Measurements from ENCODE around the gene TSPAN32.
A peak's percentile ranks its signal among the peaks of the same experiment; 100 is the strongest.

TSPAN32 gene

DNA sequence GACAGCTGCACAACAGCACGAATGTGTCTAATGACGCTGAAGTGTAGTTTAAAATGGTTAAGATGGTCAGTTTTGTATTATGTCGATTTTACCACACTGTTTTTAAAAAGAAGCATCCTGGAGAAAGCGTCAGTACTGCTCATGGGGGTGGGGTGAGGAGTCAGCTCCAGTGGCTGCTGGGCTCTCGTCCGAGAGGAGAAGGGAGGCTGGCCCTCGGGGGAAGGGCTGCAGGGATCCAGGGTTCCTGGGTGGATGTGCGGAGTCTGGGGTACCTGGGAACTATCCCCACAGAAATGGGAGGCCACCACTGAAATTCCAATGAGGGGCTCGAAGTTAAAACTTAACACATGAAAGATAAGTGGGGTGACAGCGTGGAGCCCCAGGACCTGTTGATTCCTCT is 12.0 kb upstream of the TSPAN32 start:
- Mint-ChIP-seq H3K36me3 (no peaks in the 10 kb centered on the region), H3K4me3 (no peak overlapping the region), H3K27me3 (peaks cover 35 to 41% of the 10 kb centered on the region in 2 donors), H3K9me3 (no peaks in the 10 kb centered on the region), H3K27ac (no peak overlapping the region), H3K4me1 (peaks cover 2 to 5% of the 10 kb centered on the region in 2 donors)
- DNase-seq (no peak), ATAC-seq (replicated peaks) (no peak)

DNA sequence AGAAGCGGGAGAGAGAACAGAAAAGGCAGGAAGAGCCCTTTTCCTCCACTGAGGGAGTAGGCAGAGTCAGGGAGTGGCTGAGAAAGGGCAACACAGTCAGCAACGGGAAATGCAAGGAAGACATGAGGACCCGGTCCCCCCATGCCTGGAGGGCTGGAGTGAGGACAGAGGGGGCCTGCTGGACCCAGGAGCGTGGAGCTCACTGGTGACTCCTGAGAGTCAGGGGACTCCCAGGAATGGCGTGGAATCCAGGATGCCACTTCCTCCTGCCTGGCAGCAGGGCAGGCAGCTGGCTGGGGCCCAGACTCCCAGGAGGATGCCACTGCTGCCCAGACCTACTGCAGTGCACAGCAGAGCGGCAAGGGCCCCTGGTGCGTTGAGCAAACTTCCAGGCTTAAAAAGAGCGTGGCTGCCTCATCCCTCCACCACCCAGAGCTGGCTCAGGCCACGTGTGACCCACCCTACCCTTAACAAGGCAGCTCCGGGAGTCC is 11.4 kb upstream of the TSPAN32 start:
- Mint-ChIP-seq H3K27me3 (peaks cover 31 to 36% of the 10 kb centered on the region in 2 donors), H3K36me3 (no peaks in the 10 kb centered on the region), H3K4me1 (peaks cover 2 to 5% of the 10 kb centered on the region in 2 donors), H3K9me3 (no peaks in the 10 kb centered on the region), H3K27ac (no peak overlapping the region), H3K4me3 (no peak overlapping the region)
- no peak for DNase-seq
- no peak for ATAC-seq (replicated peaks)

DNA sequence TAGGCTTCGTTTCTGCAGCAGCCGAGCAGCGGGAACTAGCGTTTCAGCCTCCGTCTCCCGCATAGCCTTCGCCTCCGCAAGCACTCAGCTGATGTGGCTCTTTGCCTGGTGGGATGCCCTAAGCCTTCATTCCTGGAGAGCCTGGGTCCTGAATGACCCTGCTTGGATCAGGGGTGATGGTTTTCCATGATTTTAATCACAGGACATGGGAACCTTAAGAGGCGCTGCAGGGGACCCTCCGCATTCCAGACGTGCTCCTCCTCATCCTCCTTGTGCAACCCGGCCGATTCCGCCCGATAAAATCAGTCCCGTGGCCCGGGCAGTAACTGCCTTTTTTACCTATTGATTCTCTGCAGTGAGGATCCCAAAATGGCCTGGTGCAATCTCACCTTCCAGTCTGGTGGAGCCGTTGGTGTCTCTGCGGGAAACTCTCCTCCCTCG is 8.3 kb upstream of the TSPAN32 start:
- H3K4me3 Mint-ChIP-seq = peak overlapping the region in 1 of 2 donors; percentile 7
- peaks cover 5 to 6% of the 10 kb centered on the region in 2 donors for H3K4me1 Mint-ChIP-seq
- DNase-seq (no peak), ATAC-seq (replicated peaks) (no peak)
- peaks cover 0 to 3% of the 10 kb centered on the region in 2 donors for H3K36me3 Mint-ChIP-seq
- H3K27me3 Mint-ChIP-seq = peaks cover 14 to 17% of the 10 kb centered on the region in 2 donors
- H3K27ac Mint-ChIP-seq = peak overlapping the region; percentile 20
- H3K9me3 Mint-ChIP-seq = no peaks in the 10 kb centered on the region

DNA sequence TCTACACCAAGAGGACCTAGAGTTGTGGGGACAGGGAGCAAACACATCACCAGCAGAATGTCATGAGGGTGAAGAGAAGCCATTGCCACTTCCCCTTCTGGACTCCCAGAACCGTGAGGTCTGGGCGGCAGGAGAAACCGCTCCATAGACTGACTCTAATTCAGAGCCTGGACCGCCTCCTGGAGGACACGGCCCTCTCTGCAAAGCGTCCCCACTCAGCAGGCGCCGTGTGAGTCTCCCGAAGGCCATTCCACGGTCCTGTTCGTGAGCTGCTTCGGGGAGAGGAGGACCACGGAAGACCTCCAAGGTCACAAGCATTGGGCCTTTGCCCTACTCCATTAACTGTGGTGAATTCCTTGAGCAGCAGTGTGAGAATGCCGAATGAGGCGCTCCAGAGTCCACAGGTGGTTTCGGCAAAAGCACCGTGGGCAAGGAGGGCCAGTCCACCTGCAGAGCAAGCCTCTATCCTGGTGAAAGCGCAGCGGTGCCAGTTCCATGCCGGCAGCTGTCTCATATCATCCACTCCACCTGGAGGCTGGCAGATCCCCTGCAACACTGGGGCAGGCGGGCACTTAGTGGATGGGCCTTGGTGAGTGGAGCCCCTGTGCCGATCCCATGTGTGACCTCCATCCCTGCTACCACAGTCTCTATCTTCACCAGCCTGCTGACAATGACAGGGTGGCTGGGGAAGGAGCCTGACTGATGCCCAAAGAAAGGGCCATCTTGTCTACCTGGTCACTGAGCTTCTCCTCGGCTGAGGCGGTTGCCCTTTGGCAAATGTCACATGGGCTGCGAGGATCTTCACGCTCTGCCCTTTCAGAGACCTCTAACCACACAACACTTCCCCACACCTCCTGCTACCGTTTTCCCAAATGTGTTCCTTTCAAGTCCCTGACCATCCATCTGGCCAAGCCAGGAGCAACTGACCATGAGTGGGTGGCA is 7.6 kb upstream of the TSPAN32 start:
- H3K4me1 Mint-ChIP-seq = peaks cover 6 to 9% of the 10 kb centered on the region in 2 donors
- peaks cover 10 to 17% of the 10 kb centered on the region in 2 donors for H3K27me3 Mint-ChIP-seq
- DNase-seq (no peak), ATAC-seq (replicated peaks) (peak; percentile 16 to 27)
- peak overlapping the region; percentile 20 for H3K27ac Mint-ChIP-seq
- peaks cover 0 to 3% of the 10 kb centered on the region in 2 donors for H3K36me3 Mint-ChIP-seq
- H3K9me3 Mint-ChIP-seq = no peaks in the 10 kb centered on the region
- H3K4me3 Mint-ChIP-seq = peak overlapping the region in 1 of 2 donors; percentile 7

DNA sequence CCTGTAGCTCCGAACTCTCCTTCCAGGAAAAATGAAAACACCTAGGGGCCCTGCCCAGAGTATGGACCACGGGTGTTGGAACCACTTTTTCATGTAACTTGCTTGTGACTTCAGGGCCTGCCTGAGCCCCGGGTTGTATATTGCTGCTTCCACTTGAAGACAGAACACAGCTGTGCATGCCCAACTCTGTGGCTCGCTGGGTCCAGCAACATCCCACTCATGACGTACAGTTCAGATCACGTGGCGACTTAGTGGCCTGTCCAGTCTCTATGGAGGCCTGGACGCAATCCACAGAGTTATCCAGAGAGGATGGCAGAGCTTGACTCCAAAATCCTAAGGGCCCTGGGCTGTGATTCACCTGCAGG is 6.9 kb upstream of the TSPAN32 start:
- ATAC-seq (replicated peaks) (no peak), DNase-seq (no peak)
- peaks cover 4 to 11% of the 10 kb centered on the region in 2 donors for H3K27me3 Mint-ChIP-seq
- H3K4me3 Mint-ChIP-seq = no peak overlapping the region
- H3K9me3 Mint-ChIP-seq = no peaks in the 10 kb centered on the region
- H3K27ac Mint-ChIP-seq = no peak overlapping the region
- H3K36me3 Mint-ChIP-seq = peaks cover 0 to 3% of the 10 kb centered on the region in 2 donors
- H3K4me1 Mint-ChIP-seq = peaks cover 13 to 14% of the 10 kb centered on the region in 2 donors

DNA sequence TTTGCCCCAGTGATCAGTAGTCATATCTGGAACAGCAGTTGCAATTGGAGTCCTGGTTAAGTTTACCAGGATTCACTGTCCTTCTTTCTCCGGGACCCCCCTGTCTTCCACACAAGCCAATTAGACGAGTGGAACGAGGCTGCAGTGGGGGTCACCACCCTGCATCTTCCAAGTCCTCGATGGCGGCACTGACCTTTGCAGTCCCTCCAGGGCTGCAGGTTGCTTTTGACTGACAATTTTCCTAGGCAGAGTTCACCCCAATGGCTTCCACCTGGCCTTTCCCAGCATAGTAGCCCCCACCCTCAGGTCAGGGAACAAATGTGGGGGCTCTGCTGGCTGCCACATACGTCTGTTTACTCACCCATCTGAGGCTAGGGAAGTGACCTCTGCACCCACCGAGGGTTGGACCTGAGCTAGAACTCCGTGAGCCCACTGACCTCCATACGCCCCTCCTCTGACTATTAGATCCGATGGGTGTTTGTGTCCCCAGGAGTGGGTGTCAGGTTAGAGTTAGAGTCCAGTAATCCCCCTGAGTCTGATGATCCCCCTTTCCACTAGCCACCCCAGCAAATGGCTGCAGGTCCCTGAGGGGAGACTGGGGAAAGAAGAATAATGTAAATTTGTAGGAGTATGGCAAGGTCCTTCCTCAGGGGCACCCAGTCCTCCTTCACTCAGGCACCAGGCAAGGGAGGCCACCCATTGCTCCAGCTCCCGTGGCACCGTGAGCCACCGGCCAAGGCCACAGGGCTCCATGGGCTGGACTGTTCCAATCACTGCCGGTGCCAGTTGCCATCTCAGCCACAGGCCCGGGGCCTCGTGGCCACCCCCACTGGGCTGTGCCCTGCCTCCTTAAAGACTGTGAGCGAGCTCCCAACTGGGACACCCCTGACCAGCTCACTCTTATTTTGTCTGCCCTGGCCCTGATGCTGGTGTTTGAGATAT is 5.6 kb upstream of the TSPAN32 start:
- H3K9me3 Mint-ChIP-seq = no peaks in the 10 kb centered on the region
- no peak overlapping the region for H3K4me3 Mint-ChIP-seq
- ATAC-seq (replicated peaks) = no peak
- peaks cover 0 to 6% of the 10 kb centered on the region in 2 donors for H3K27me3 Mint-ChIP-seq
- H3K27ac Mint-ChIP-seq = no peak overlapping the region
- no peak for DNase-seq
- peaks cover 0 to 3% of the 10 kb centered on the region in 2 donors for H3K36me3 Mint-ChIP-seq
- H3K4me1 Mint-ChIP-seq = peaks cover 21 to 24% of the 10 kb centered on the region in 2 donors

DNA sequence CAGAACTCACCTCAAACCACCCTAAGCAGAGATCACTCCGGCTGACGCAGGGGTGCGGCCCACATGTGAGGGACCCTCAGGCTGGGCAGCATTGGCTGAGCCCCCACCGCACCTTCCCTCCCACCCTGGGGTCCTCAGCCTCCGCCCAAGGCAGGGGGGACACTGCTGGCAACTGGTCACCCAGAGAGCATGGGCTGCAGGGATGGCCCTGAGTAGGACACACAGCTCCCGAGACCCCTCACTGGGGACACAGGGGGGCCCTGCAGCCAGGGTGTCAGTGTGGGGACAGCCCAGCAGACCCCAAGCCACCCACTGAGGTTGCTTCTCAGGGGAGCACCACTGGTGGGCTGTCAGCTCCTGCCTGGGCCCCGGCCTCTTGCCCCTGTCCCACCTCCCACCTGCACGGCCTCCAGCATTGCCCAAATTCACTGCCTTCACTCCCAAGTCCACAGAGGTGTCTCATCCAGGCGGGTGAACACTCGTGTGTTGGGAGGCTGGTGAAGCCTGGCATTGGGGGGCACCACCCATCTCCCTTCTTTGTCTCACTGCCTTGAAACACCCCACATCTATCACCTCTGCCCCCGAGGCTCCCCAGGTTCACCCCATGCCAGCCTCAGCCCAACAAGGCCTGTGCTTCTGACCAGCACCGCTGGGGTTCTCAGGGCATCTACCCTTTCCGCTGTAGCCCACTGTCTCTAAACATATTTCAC is 4.7 kb upstream of the TSPAN32 start:
- Mint-ChIP-seq H3K27me3 (peaks cover 0 to 6% of the 10 kb centered on the region in 2 donors), H3K4me3 (no peak overlapping the region), H3K9me3 (no peaks in the 10 kb centered on the region), H3K27ac (peak overlapping the region; percentile 39), H3K36me3 (peaks cover 0 to 3% of the 10 kb centered on the region in 2 donors), H3K4me1 (peaks cover 26 to 32% of the 10 kb centered on the region in 2 donors)
- ATAC-seq (replicated peaks) = no peak
- DNase-seq = no peak

DNA sequence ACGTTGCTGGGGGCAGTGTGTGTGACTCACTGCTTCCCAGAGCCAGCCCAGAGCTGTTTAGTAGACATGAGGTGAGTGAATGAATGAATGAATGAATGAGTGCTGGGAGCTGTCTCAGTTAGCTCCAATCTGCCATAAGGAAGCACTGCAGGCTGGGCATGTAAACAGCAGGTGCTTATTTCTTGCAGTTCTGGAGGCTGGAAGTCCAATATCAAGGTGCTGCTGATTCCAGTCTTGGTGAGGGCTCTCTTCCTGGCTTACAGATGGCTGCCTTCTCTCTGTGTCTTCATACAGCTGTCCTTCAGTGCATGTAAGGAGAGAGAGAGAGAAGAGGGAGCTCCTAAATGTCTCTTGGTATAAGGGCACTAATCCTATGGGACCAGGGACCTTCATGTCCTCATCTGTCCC is 4.2 kb upstream of the TSPAN32 start:
- Mint-ChIP-seq H3K27ac (no peak overlapping the region), H3K9me3 (no peaks in the 10 kb centered on the region), H3K4me1 (peaks cover 30 to 38% of the 10 kb centered on the region in 2 donors), H3K36me3 (peaks cover 0 to 3% of the 10 kb centered on the region in 2 donors), H3K27me3 (peaks cover 0 to 2% of the 10 kb centered on the region in 2 donors), H3K4me3 (no peak overlapping the region)
- DNase-seq (no peak), ATAC-seq (replicated peaks) (no peak)

DNA sequence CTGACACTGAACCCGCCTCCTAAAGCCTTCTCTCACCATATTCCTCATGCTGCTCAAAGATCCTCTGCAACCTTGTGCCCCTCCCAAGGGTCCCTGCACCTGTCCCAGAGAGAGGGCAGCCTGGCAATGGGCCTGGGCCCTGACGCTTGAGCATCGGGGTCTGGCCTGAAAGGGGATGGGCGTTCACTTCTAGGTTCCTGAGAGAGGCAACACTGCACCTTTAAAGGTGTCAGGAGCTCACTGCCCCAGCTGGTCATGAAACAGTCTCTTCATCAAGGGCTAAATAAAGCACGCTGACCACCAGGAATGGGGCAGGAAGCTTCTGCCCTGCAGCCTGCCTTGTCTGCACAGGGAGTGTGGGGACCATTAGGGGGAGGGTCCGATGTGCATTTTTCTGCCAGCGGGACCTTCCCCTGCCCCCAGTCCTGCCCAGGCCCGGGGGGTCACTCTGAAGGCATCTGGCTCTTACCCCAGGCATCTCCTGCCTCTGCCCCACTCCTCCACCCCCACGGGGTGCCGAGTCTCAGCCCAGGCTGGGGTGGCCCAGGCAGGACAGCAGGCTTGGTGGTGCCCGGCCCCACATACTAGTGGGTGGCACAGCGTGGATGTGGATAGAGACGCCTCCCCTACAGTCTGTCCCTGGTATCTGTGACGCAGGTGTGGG is 3.5 kb upstream of the TSPAN32 start:
- DNase-seq = no peak
- no peak overlapping the region for H3K4me3 Mint-ChIP-seq

DNA sequence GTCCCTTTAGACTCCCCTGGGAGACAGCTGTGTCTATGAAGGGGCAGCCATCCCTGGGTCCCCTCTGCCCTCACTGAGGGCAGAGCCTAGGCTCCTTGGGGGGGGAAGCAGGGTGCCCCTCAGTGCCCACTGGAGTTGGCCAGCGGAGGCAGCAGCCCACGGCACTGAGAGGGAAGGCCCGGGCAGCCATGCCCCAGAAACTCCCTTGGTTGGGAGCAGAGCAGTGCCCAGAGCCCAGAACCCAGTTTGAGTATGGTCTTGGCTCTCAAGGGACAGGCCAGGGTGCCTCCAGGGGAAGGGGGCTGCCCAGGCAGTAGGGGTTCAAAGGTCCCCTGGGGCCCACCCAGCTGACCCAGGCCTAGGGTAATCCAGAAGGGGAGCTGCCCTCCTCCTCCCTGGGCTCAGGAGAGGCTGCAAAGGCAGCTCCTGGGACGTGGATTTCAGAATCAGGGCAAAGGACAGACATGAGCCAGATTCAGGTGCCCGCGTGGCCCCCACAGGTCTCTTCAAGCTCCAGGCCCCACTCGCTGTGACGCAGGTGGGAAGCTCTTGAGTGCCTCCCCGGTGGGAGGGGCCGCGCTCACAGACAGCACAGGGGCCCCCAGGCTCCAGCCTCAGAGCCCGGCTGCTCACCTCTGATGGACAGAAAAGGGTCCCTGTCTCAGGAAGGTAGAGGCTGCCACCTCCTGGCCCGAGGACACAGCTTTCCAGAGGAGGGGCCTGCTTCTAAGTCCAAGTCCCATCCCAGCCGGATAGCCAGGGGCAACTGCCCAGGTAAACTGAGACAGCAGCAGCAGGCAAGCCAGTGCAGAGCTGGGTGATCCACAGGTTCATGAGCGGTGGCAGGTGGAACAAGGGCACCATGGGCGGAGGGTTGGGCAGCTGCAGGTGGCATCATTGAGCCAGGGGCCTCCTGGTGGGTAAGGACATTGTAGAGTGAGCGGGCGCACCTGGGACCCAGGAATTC is 2.7 kb upstream of the TSPAN32 start:
- DNase-seq = no peak
- no peak for ATAC-seq (replicated peaks)
- Mint-ChIP-seq H3K9me3 (no peaks in the 10 kb centered on the region), H3K27ac (peak overlapping the region; percentile 67), H3K36me3 (peaks cover 0 to 3% of the 10 kb centered on the region in 2 donors), H3K4me1 (peaks cover 31 to 44% of the 10 kb centered on the region in 2 donors), H3K27me3 (no peaks in the 10 kb centered on the region), H3K4me3 (peak overlapping the region in 1 of 2 donors; percentile 22)

More for the DNA sequence above, 3.5 kb upstream of the TSPAN32 start:
- peaks cover 33 to 44% of the 10 kb centered on the region in 2 donors for H3K4me1 Mint-ChIP-seq
- no peaks in the 10 kb centered on the region for H3K27me3 Mint-ChIP-seq
- H3K9me3 Mint-ChIP-seq = no peaks in the 10 kb centered on the region
- ATAC-seq (replicated peaks) = no peak
- H3K36me3 Mint-ChIP-seq = peaks cover 0 to 3% of the 10 kb centered on the region in 2 donors
- peak overlapping the region; percentile 67 for H3K27ac Mint-ChIP-seq

DNA sequence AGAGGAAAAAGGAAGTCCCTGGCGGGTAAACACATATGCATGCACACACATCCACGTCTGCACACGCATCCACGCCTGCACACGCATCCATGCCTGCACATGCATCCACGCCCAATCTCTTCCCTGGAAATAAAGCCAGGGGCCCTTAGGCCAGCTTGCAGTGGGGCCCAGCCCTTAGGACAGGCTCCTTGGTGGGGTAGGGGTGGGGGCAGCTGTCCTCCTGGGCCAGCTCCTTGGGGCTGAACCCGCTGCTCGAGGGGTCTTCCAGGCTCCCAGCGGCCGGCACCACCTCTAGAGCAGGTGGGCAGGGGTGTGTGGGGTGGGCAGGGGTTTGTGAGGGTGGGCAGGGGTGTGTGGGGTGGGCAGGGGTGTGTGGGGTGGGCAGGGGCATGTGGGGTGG is 2.0 kb upstream of the TSPAN32 start:
- H3K4me1 Mint-ChIP-seq = peaks cover 32 to 50% of the 10 kb centered on the region in 2 donors
- H3K9me3 Mint-ChIP-seq = no peaks in the 10 kb centered on the region
- no peaks in the 10 kb centered on the region for H3K27me3 Mint-ChIP-seq
- ATAC-seq (replicated peaks) (no peak), DNase-seq (no peak)
- no peak overlapping the region for H3K27ac Mint-ChIP-seq
- peaks cover 0 to 3% of the 10 kb centered on the region in 2 donors for H3K36me3 Mint-ChIP-seq
- H3K4me3 Mint-ChIP-seq = peak overlapping the region; percentile 22 to 56

DNA sequence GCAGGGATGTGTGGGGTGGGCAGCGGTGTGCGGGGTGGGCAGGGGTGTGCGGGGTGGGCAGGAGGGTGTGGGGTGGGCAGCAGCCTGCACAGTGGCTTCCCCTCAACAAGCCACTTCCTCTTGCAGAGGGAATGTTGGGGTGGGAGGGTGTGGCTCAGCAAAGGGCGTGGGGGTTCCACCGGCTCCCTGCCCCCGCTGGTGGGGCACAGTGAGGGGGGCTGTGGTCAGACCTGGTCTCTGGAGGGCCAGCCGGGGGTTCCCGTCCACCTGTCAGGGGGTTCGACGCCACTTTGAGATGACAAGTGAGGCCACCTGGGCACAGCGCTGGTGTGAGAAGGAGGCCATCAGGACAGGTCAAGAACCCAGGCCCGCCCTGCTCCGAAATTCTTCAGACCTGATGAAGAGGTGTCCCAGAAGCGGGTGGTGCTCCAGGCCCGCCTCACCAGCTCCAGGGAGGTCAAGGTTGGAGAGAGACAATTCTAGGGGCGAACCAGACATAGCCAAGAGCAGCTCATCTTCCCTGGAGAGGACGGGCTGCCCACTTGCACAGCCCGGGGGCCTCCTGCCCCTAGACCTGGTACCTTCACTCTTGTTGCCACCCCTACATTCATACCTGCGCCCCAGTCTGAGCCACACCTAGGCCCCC is 1.4 kb upstream of the TSPAN32 start:
- H3K36me3 Mint-ChIP-seq = peaks cover 0 to 3% of the 10 kb centered on the region in 2 donors
- DNase-seq (no peak), ATAC-seq (replicated peaks) (peak in 1 of 2 donors; percentile 3)
- H3K27me3 Mint-ChIP-seq = no peaks in the 10 kb centered on the region
- peak overlapping the region; percentile 87 to 95 for H3K4me3 Mint-ChIP-seq
- H3K4me1 Mint-ChIP-seq = peaks cover 35 to 56% of the 10 kb centered on the region in 2 donors
- H3K27ac Mint-ChIP-seq = peak overlapping the region; percentile 96
- no peaks in the 10 kb centered on the region for H3K9me3 Mint-ChIP-seq

Data from stimulated activated naive B cell treated with anti-CD40 and anti-IgM and Interleukin-4, amounts not matched to agents 10 μg/mL and 1 μg/mL and 100 μg/mL, for 72 hours (primary cell).